Peyer's patch (tissue), 4 donors: ENCODE data around the gene MYBPC3. TPM values are rescaled to one million over a fixed set of nuclear protein-coding genes. Genes with fewer than 3 reads are reported as not detected.
A peak's percentile ranks its signal among the peaks of the same experiment; 100 is the strongest.

Experiments
- DNase-seq, 3 donors: peaks; one replicate each; pipeline ENCODE4 v3.0.0-alpha.2; 2017 to 2019
- H3K27ac ChIP-seq, 4 donors: fragments of 200-600 bp; sonication (generic); one replicate each; pipeline ENCODE4 v1.5.1; 2016 to 2019
- H3K27me3 ChIP-seq, 2 donors: fragments of 200-600 bp; sonication (generic); one replicate each; pipeline ENCODE4 v1.5.1; 2019
- H3K36me3 ChIP-seq, 3 donors: fragments of 200-600 bp; sonication (generic); one replicate each; pipeline ENCODE4 v1.5.1; 2016 to 2019
- H3K4me1 ChIP-seq, 4 donors: fragments of 200-600 bp; sonication (generic); one replicate each; pipeline ENCODE4 v1.5.1; 2016 to 2019
- H3K4me3 ChIP-seq, 4 donors: fragments of 200-600 bp; sonication (generic); 1 replicate in 3 of 4; 2 replicates in 1 of 4; pipeline ENCODE4 v1.5.1; 2016 to 2019; ENCODE audit warnings: mild to moderate bottlenecking in 1 of 4
- H3K9me3 ChIP-seq, 4 donors: fragments of 200-600 bp; sonication (generic); one replicate each; pipeline ENCODE4 v1.5.1; 2016 to 2019; ENCODE audit warnings: mild to moderate bottlenecking in 1 of 4
- CTCF ChIP-seq, 6 experiments: fragments of 450-650 bp in 4 of 6; fragments of 200-600 bp in 2 of 6; sonication (generic) in 1 of 6; IDR thresholded peaks; one replicate each; pipeline ENCODE4 v1.5.1; 2017 to 2019; ENCODE audit warnings: antibody characterized with exemption in 6 of 6, mild to moderate bottlenecking in 3 of 6, moderate library complexity in 1 of 6
- POLR2A ChIP-seq, 2 donors: fragments of 450-650 bp; IDR thresholded peaks; one replicate each; pipeline ENCODE4 v1.5.1; 2017; ENCODE audit warnings: antibody characterized with exemption in 2 of 2, mild to moderate bottlenecking in 2 of 2, moderate library complexity in 2 of 2
- total RNA-seq, 4 donors: library from RNA; depleted of rRNA; stranded (reverse); fragments of >200 nt; gene quantifications; one replicate each; pipeline ENCODE4 v1.1.0, GENCODE V29; 2016

MYBPC3 gene
- total RNA-seq, 4 donors from 2014 or later, result not detected

GRCh38 chr11:47328449-47329390 lies 23.8 kb downstream of the MYBPC3 start:
- H3K27me3 ChIP-seq, result no peaks in the 10 kb centered on the region
- peak overlapping the region in 1 of 4 donors; percentile 60 for H3K27ac ChIP-seq
- no peak overlapping the region for H3K4me3 ChIP-seq
- no peaks in the 10 kb centered on the region for H3K4me1 ChIP-seq
- TF ChIP-seq CTCF (IDR thresholded peaks at IDR 0.05), result peak in 1 of 6 experiments; percentile 22
- no peak for TF ChIP-seq POLR2A (IDR thresholded peaks at IDR 0.05)
- DNase-seq, result peak in 2 of 3 donors; percentile 53 to 68
- no peaks in the 10 kb centered on the region for H3K9me3 ChIP-seq
- H3K36me3 ChIP-seq, result no peaks in the 10 kb centered on the region

GRCh38 chr11:47327949-47328348 lies 24.6 kb downstream of the MYBPC3 start:
- H3K4me1 ChIP-seq, result no peaks in the 10 kb centered on the region
- H3K27ac ChIP-seq, result peak overlapping the region in 1 of 4 donors; percentile 60
- DNase-seq, result no peak
- no peaks in the 10 kb centered on the region for H3K27me3 ChIP-seq
- no peaks in the 10 kb centered on the region for H3K36me3 ChIP-seq
- no peaks in the 10 kb centered on the region for H3K9me3 ChIP-seq
- no peak overlapping the region for H3K4me3 ChIP-seq
- TF ChIP-seq CTCF (IDR thresholded peaks at IDR 0.05), result no peak

GRCh38 chr11:47327025-47327424 lies 25.5 kb downstream of the MYBPC3 start:
- Histone ChIP-seq H3K36me3 (no peaks in the 10 kb centered on the region), H3K4me1 (no peaks in the 10 kb centered on the region), H3K9me3 (no peaks in the 10 kb centered on the region), H3K27ac (no peak overlapping the region), H3K27me3 (no peaks in the 10 kb centered on the region), H3K4me3 (no peak overlapping the region)
- TF ChIP-seq POLR2A (IDR thresholded peaks at IDR 0.05), result no peak
- DNase-seq, result no peak

- peak in 1 of 3 donors; percentile 32 for DNase-seq
- no peaks in the 10 kb centered on the region for H3K4me1 ChIP-seq
- H3K36me3 ChIP-seq, result no peaks in the 10 kb centered on the region
- H3K9me3 ChIP-seq, result no peaks in the 10 kb centered on the region
- TF ChIP-seq CTCF (IDR thresholded peaks at IDR 0.05) (no peak), POLR2A (IDR thresholded peaks at IDR 0.05) (no peak)
- no peak overlapping the region for H3K27ac ChIP-seq
- H3K27me3 ChIP-seq, result no peaks in the 10 kb centered on the region
- H3K4me3 ChIP-seq, result no peak overlapping the region
These were observed 26.3 kb downstream of the MYBPC3 start for GRCh38 chr11:47326198-47326597.

- H3K36me3 ChIP-seq, result peaks cover 0 to 2% (median 0%) of the 10 kb centered on the region in 3 donors
- H3K27ac ChIP-seq, result no peak overlapping the region
- H3K4me3 ChIP-seq, result no peak overlapping the region
- H3K4me1 ChIP-seq, result no peaks in the 10 kb centered on the region
- peak in 1 of 3 donors; percentile 40 for DNase-seq
- no peaks in the 10 kb centered on the region for H3K27me3 ChIP-seq
- TF ChIP-seq POLR2A (IDR thresholded peaks at IDR 0.05), result no peak
- no peaks in the 10 kb centered on the region for H3K9me3 ChIP-seq
These were observed 27.0 kb downstream of the MYBPC3 start for GRCh38 chr11:47325271-47326041.

- TF ChIP-seq CTCF (IDR thresholded peaks at IDR 0.05) (no peak), POLR2A (IDR thresholded peaks at IDR 0.05) (no peak)
- H3K27me3 ChIP-seq, result no peaks in the 10 kb centered on the region
- DNase-seq, result peak in 1 of 3 donors; percentile 29
These were observed 28.0 kb downstream of the MYBPC3 start for GRCh38 chr11:47324520-47324919.

More at GRCh38 chr11:47324520-47324919, 28.0 kb downstream of the MYBPC3 start:
- Histone ChIP-seq H3K4me1 (no peaks in the 10 kb centered on the region), H3K27ac (no peak overlapping the region), H3K4me3 (no peak overlapping the region), H3K9me3 (no peaks in the 10 kb centered on the region), H3K36me3 (peaks cover 0 to 4% (median 0%) of the 10 kb centered on the region in 3 donors)
